22Rv1 (cell line): ENCODE data around the gene POC1A.

ENCODE experiments used
- H3K27ac ChIP-seq: fragments of 450-650 bp; 2 replicates; pipeline ENCODE4 v1.5.1; 2017
- CTCF ChIP-seq: fragments of 450-650 bp; IDR thresholded peaks from 2 replicates; pipeline ENCODE4 v1.5.1; 2017; ENCODE audit warnings: mild to moderate bottlenecking
- ZFX ChIP-seq: fragments of 450-650 bp; IDR thresholded peaks from 2 replicates; pipeline ENCODE4 v1.6.1; 2017; ENCODE audit warnings: antibody characterized with exemption, borderline replicate concordance

Gene POC1A

GRCh38 chr3:52197842-52198625, 43.8 kb upstream of the POC1A start, which contains the start of gene ALAS1:
ALAS1 (plus strand) TSS chr3:52198160; CDS start chr3:52199242, 1,082 bp downstream.
- TF ChIP-seq CTCF (no peak), ZFX (no peak)
- peak within 1 kb of the TSS; percentile 57 for H3K27ac ChIP-seq

GRCh38 chr3:52197499-52197841, 43.2 kb upstream of the POC1A start:
- no peak for TF ChIP-seq CTCF
- TF ChIP-seq ZFX, result no peak
- peak overlapping the region; percentile 57 for H3K27ac ChIP-seq

- TF ChIP-seq CTCF, result no peak
- no peak for TF ChIP-seq ZFX
- peak overlapping the region; percentile 57 for H3K27ac ChIP-seq
Measured at GRCh38 chr3:52196977-52197376, 42.8 kb upstream of the POC1A start.

- H3K27ac ChIP-seq, result no peak overlapping the region
- TF ChIP-seq CTCF (no peak), ZFX (no peak)
Measured at GRCh38 chr3:52195823-52196331, 41.7 kb upstream of the POC1A start.

GRCh38 chr3:52195291-52195597, 41.0 kb upstream of the POC1A start:
- TF ChIP-seq CTCF (no peak), ZFX (no peak)
- no peak overlapping the region for H3K27ac ChIP-seq

GRCh38 chr3:52194485-52195290, 40.5 kb upstream of the POC1A start:
- H3K27ac ChIP-seq, result no peak overlapping the region
- no peak for TF ChIP-seq ZFX
- no peak for TF ChIP-seq CTCF

GRCh38 chr3:52193065-52193464, 38.8 kb upstream of the POC1A start:
- TF ChIP-seq ZFX (no peak), CTCF (no peak)

More at GRCh38 chr3:52193065-52193464, 38.8 kb upstream of the POC1A start:
- H3K27ac ChIP-seq, result no peak overlapping the region
